ENCODE measurements around the gene LKAAEAR1. TPM values are rescaled to one million over a fixed set of nuclear protein-coding genes. Genes with fewer than 3 reads are reported as not detected.

The LKAAEAR1 gene
- total RNA-seq, 1 donor = 0.72 TPM

DNA sequence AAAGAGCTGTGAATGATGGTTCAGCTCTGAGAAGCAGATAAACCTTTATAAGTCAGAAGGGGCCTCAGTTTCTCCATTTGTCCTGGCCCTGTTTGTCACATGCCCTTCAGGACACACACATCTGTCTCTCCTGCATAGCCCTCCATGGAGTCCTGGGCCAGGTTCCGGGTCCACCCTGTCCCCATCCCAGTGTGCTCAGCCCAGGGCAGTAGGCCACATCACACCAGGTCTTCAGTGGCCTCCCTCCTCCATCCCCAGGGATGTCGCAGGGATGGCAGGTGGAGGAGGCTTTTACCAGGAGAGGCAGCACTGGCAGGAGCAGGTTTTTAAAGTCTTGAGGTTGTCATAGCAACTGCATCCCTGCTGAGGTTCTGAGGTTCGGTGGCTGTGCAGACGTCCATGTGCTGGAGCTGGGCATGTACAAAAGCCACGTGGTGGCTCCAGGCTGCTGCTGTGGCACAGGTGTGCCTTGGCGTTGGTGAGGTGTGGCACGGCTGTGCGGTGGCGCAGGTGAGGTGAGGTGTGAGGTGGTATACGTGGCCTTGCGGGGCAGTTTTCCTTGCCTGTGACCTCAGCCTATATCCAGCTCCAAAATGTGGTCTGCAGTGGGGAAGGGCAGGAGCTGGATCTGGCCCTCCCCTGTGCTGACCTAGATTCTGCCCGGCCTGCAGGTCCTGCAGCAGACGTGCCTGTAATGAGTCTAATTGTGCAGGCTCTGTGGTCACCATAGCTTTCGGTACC lies 31.1 kb upstream of the LKAAEAR1 start:
- H3K36me3 ChIP-seq (ENCODE audit: insufficient read depth, low read length) = no peaks in the 10 kb centered on the region
- DNase-seq (ENCODE audit: insufficient read length, low spot score, missing footprints) = peak; percentile 75
- no peaks in the 10 kb centered on the region for H4K20me1 ChIP-seq (ENCODE audit: insufficient read depth, low read length)
- no peak overlapping the region for H3K4me3 ChIP-seq (ENCODE audit: insufficient read depth, low read length)
- H3K79me2 ChIP-seq (ENCODE audit: insufficient read depth, low read length) = no peaks in the 10 kb centered on the region
- no peaks in the 10 kb centered on the region for H3K9me3 ChIP-seq (ENCODE audit: low read depth, low read length)
- no peak overlapping the region for H3K4me2 ChIP-seq (ENCODE audit: insufficient read depth, low read length)
- no peak overlapping the region for H3K27ac ChIP-seq (ENCODE audit: low read depth, low read length)
- no peak overlapping the region for H2AFZ ChIP-seq (ENCODE audit: low read length)
- no peaks in the 10 kb centered on the region for H3K4me1 ChIP-seq (ENCODE audit: insufficient read depth, low read length)
- no peak for TF ChIP-seq CTCF (IDR thresholded peaks at IDR 0.05; ENCODE audit: extremely low read depth, low read depth, low read length)
- H3K27me3 ChIP-seq (ENCODE audit: insufficient read depth, low read length) = peaks cover 7% of the 10 kb centered on the region

- Histone ChIP-seq H2AFZ (ENCODE audit: low read length) (no peak overlapping the region), H3K4me3 (ENCODE audit: insufficient read depth, low read length) (no peak overlapping the region), H3K9me3 (ENCODE audit: low read depth, low read length) (no peaks in the 10 kb centered on the region), H3K4me1 (ENCODE audit: insufficient read depth, low read length) (no peaks in the 10 kb centered on the region), H3K4me2 (ENCODE audit: insufficient read depth, low read length) (no peak overlapping the region), H3K36me3 (ENCODE audit: insufficient read depth, low read length) (no peaks in the 10 kb centered on the region), H3K79me2 (ENCODE audit: insufficient read depth, low read length) (no peaks in the 10 kb centered on the region), H3K27ac (ENCODE audit: low read depth, low read length) (no peak overlapping the region), H4K20me1 (ENCODE audit: insufficient read depth, low read length) (no peaks in the 10 kb centered on the region), H3K27me3 (ENCODE audit: insufficient read depth, low read length) (peaks cover 10% of the 10 kb centered on the region)
- DNase-seq (ENCODE audit: insufficient read length, low spot score, missing footprints) = peak; percentile 76
- TF ChIP-seq CTCF (IDR thresholded peaks at IDR 0.05; ENCODE audit: extremely low read depth, low read depth, low read length) = no peak
These were observed 30.3 kb upstream of the LKAAEAR1 start for GRCh38 chr20:64114356-64114971.

DNA sequence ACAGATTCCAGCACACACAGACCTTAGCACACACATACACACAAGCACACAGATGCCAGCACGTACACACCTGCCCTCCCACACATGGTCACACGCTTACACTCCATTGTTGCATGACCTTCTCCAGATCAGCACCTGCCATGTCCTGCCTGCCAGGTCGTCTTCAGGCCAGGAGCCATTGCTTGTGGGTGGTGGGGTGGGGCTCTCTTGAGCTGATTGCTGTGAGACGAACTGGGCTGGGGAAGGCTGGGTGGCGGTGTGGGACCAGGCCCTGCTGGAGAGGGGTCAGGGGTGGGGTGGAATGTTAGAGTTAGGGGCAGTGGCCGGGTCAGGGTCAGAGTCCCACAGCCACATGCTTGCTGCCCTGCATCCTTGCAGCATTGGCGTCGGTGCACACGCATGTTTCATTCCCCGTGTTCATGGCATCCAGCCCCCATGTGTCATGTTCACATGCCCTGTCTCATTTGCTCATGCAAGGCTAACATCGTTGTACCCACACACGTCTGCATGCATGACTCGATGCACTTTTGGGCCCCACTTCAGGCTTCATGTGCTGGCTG lies 29.7 kb upstream of the LKAAEAR1 start:
- H3K4me1 ChIP-seq (ENCODE audit: insufficient read depth, low read length) = no peaks in the 10 kb centered on the region
- TF ChIP-seq CTCF (IDR thresholded peaks at IDR 0.05; ENCODE audit: extremely low read depth, low read depth, low read length) = no peak
- peak; percentile 60 for DNase-seq (ENCODE audit: insufficient read length, low spot score, missing footprints)

GRCh38 chr20:64113444-64113775 lies 29.2 kb upstream of the LKAAEAR1 start:
- Histone ChIP-seq H3K36me3 (ENCODE audit: insufficient read depth, low read length) (no peaks in the 10 kb centered on the region), H3K79me2 (ENCODE audit: insufficient read depth, low read length) (no peaks in the 10 kb centered on the region), H3K27ac (ENCODE audit: low read depth, low read length) (no peak overlapping the region), H3K27me3 (ENCODE audit: insufficient read depth, low read length) (peaks cover 10% of the 10 kb centered on the region), H3K9me3 (ENCODE audit: low read depth, low read length) (no peaks in the 10 kb centered on the region), H4K20me1 (ENCODE audit: insufficient read depth, low read length) (no peaks in the 10 kb centered on the region), H2AFZ (ENCODE audit: low read length) (no peak overlapping the region), H3K4me2 (ENCODE audit: insufficient read depth, low read length) (no peak overlapping the region), H3K4me1 (ENCODE audit: insufficient read depth, low read length) (no peaks in the 10 kb centered on the region), H3K4me3 (ENCODE audit: insufficient read depth, low read length) (no peak overlapping the region)
- TF ChIP-seq CTCF (IDR thresholded peaks at IDR 0.05; ENCODE audit: extremely low read depth, low read depth, low read length) = no peak
- DNase-seq (ENCODE audit: insufficient read length, low spot score, missing footprints) = no peak

More for the DNA sequence above, 29.7 kb upstream of the LKAAEAR1 start:
- no peak overlapping the region for H3K4me2 ChIP-seq (ENCODE audit: insufficient read depth, low read length)
- no peaks in the 10 kb centered on the region for H4K20me1 ChIP-seq (ENCODE audit: insufficient read depth, low read length)
- no peaks in the 10 kb centered on the region for H3K9me3 ChIP-seq (ENCODE audit: low read depth, low read length)
- H3K27me3 ChIP-seq (ENCODE audit: insufficient read depth, low read length) = peaks cover 10% of the 10 kb centered on the region
- H3K4me3 ChIP-seq (ENCODE audit: insufficient read depth, low read length) = no peak overlapping the region
- H3K36me3 ChIP-seq (ENCODE audit: insufficient read depth, low read length) = no peaks in the 10 kb centered on the region
- no peaks in the 10 kb centered on the region for H3K79me2 ChIP-seq (ENCODE audit: insufficient read depth, low read length)
- H3K27ac ChIP-seq (ENCODE audit: low read depth, low read length) = no peak overlapping the region
- no peak overlapping the region for H2AFZ ChIP-seq (ENCODE audit: low read length)

Measured in osteoblast (primary cell).